HepG2 (cell line): ENCODE data around the gene ARHGAP35. TPM values are rescaled to one million over a fixed set of nuclear protein-coding genes. Genes with fewer than 3 reads are reported as not detected.

ENCODE experiments used
- ARID4A ChIP-seq: sonication (generic); formaldehyde crosslinking; IDR thresholded peaks from 2 replicates; pipeline ENCODE4 v1.5.0; 2020; ENCODE audit warnings: mild to moderate bottlenecking, missing genetic modification reagents, borderline replicate concordance
- GABPB1 ChIP-seq: IDR thresholded peaks from 2 replicates; pipeline ENCODE4 v1.6.1; 2016; ENCODE audit warnings: mild to moderate bottlenecking, missing genetic modification reagents, moderate library complexity, missing compliant biosample characterization
- KIAA2018 ChIP-seq: sonication (generic); formaldehyde crosslinking; IDR thresholded peaks from 2 replicates; pipeline ENCODE4 v1.5.0; 2020; ENCODE audit warnings: mild to moderate bottlenecking, missing genetic modification reagents, borderline replicate concordance
- MED8 ChIP-seq: sonication (generic); formaldehyde crosslinking; IDR thresholded peaks from 2 replicates; pipeline ENCODE4 v1.8.1; 2023; ENCODE audit warnings: mild to moderate bottlenecking, missing genetic modification reagents; ENCODE audit not compliant: insufficient replicate concordance
- NR2F6 ChIP-seq, 2 experiments: IDR thresholded peaks; 2 replicates each; pipeline ENCODE4 v1.6.1; 2016; ENCODE audit warnings: antibody characterized with exemption in 1 of 2, mild to moderate bottlenecking in 1 of 2
- SNAPC2 ChIP-seq: sonication (generic); formaldehyde crosslinking; IDR thresholded peaks from 2 replicates; pipeline ENCODE4 v1.8.1; 2022; ENCODE audit warnings: mild to moderate bottlenecking, missing genetic modification reagents
- STAG1 ChIP-seq: sonication (generic); formaldehyde crosslinking; IDR thresholded peaks from 2 replicates; pipeline ENCODE4 v1.4.0; 2020; ENCODE audit warnings: missing genetic modification reagents
- ZFP1 ChIP-seq: IDR thresholded peaks from 2 replicates; pipeline ENCODE4 v1.6.1; 2016
- ZNF383 ChIP-seq: sonication (generic); formaldehyde crosslinking; IDR thresholded peaks from 2 replicates; pipeline ENCODE4 v1.4.0; 2020; ENCODE audit warnings: missing genetic modification reagents, mild to moderate bottlenecking, borderline replicate concordance
- ZNF768 ChIP-seq: sonication (generic); formaldehyde crosslinking; IDR thresholded peaks from 2 replicates; pipeline ENCODE4 v1.4.0; 2020; ENCODE audit warnings: missing genetic modification reagents
- polyA plus RNA-seq, 8 experiments: library from polyadenylated mRNA; depleted of rRNA in 3 of 8; stranded (reverse) in 7 of 8; unstranded in 1 of 8; fragments of >200 nt; fragmentation: Illumina TruSeq in 4 of 8; extraction: Trizol in 4 of 8; gene quantifications; 2 replicates each; pipeline versions ENCODE4 v1.2.1 to v1.2.3, GENCODE V29; 2011 to 2016; ENCODE audit warnings: low read depth in 4 of 8, missing spikeins in 1 of 8, mixed read lengths in 1 of 8; ENCODE audit not compliant: insufficient read depth in 1 of 8
- total RNA-seq, 5 experiments: library from RNA; depleted of rRNA; stranded (reverse); fragments of >200 nt; fragmentation: Illumina TruSeq; extraction: Trizol; gene quantifications; 2 replicates each; pipeline ENCODE4 v1.2.3, GENCODE V29; 2016; ENCODE audit warnings: low read depth in 1 of 5
- TF ChIP-seq, protein P1 (sequence below), 2 experiments: IDR thresholded peaks; 2 replicates each; pipeline ENCODE4 v1.6.1; 2011 to 2012; ENCODE audit warnings: low read length in 2 of 2, borderline replicate concordance in 1 of 2, low read depth in 1 of 2, mild to moderate bottlenecking in 1 of 2, moderate library complexity in 1 of 2

Gene ARHGAP35
- total and polyA plus RNA-seq, 2 of the 13 experiments (the other 11 are each of a cell fraction or from before 2014, with no cell fraction given), result 30.1 to 30.2 TPM

- TF ChIP-seq KIAA2018 (CRISPR knock-in tag), result 0 out of 2 replicates have a peak, but pooled peaks have one; percentile 36
- peak; percentile 94 for TF ChIP-seq STAG1 (CRISPR knock-in tag)
- TF ChIP-seq ZNF768 (CRISPR knock-in tag), result peak; percentile 95
- peak; percentile 86; the same call in 1 of the 2 replicates for TF ChIP-seq ARID4A (CRISPR knock-in tag)
- no peak for TF ChIP-seq ZNF383 (CRISPR knock-in tag)
- TF ChIP-seq, protein P1, sequence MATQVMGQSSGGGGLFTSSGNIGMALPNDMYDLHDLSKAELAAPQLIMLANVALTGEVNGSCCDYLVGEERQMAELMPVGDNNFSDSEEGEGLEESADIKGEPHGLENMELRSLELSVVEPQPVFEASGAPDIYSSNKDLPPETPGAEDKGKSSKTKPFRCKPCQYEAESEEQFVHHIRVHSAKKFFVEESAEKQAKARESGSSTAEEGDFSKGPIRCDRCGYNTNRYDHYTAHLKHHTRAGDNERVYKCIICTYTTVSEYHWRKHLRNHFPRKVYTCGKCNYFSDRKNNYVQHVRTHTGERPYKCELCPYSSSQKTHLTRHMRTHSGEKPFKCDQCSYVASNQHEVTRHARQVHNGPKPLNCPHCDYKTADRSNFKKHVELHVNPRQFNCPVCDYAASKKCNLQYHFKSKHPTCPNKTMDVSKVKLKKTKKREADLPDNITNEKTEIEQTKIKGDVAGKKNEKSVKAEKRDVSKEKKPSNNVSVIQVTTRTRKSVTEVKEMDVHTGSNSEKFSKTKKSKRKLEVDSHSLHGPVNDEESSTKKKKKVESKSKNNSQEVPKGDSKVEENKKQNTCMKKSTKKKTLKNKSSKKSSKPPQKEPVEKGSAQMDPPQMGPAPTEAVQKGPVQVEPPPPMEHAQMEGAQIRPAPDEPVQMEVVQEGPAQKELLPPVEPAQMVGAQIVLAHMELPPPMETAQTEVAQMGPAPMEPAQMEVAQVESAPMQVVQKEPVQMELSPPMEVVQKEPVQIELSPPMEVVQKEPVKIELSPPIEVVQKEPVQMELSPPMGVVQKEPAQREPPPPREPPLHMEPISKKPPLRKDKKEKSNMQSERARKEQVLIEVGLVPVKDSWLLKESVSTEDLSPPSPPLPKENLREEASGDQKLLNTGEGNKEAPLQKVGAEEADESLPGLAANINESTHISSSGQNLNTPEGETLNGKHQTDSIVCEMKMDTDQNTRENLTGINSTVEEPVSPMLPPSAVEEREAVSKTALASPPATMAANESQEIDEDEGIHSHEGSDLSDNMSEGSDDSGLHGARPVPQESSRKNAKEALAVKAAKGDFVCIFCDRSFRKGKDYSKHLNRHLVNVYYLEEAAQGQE (IDR thresholded peaks at IDR 0.05; ENCODE audit: borderline replicate concordance in 1 of 2, low read depth in 1 of 2, low read length in 2 of 2), result no peak
- TF ChIP-seq MED8 (CRISPR knock-in tag), result no peak
- no peak for TF ChIP-seq SNAPC2 (CRISPR knock-in tag)
- no peak for TF ChIP-seq ZFP1 (CRISPR knock-in tag)
- peak; percentile 71 for TF ChIP-seq GABPB1 (CRISPR knock-in tag)
- no peak; the same call in 1 of the 2 replicates for TF ChIP-seq NR2F6 (IDR thresholded peaks at IDR 0.05)
- TF ChIP-seq NR2F6 (CRISPR knock-in tag; IDR thresholded peaks at IDR 0.05), result 0 out of 2 replicates have a peak, but pooled peaks have one; percentile 21
Measured at GRCh38 chr19:46856062-46857022, 4.5 kb upstream of the ARHGAP35 start (continued).
